Lower leg skin (tissue), 4 donors: ENCODE data around the gene MYO18A. TPM values are rescaled to one million over a fixed set of nuclear protein-coding genes. Genes with fewer than 3 reads are reported as not detected.

ENCODE experiments used
- DNase-seq, 2 donors: peaks; one replicate each; pipeline ENCODE4 v3.0.0-alpha.2; 2019; ENCODE audit warnings: low spot score in 2 of 2
- H3K4me3 ChIP-seq: fragments of 200-600 bp; sonication (generic); 2 replicates; pipeline ENCODE4 v1.5.1; 2017; ENCODE audit warnings: mild to moderate bottlenecking, low read depth; ENCODE audit not compliant: poor library complexity, severe bottlenecking
- CTCF ChIP-seq, 3 donors: fragments of 450-650 bp; IDR thresholded peaks; one replicate each; pipeline ENCODE4 v1.5.1; 2016; ENCODE audit warnings: antibody characterized with exemption in 3 of 3, mild to moderate bottlenecking in 3 of 3, moderate library complexity in 2 of 3
- POLR2A ChIP-seq, 2 donors: fragments of 450-650 bp; IDR thresholded peaks; one replicate each; pipeline ENCODE4 v1.6.1; 2016 to 2017; ENCODE audit warnings: antibody characterized with exemption in 2 of 2, mild to moderate bottlenecking in 1 of 2, moderate library complexity in 1 of 2
- WGBS, 2 donors: methylation state at CpG; one replicate each; pipeline ENCODE4 v1.1.5; 2018; 5-methylcytosine and 5-hydroxymethylcytosine counted together
- intact Hi-C: fragments of 100-400 bp; cut with DNase I; formaldehyde crosslinking; loops from one replicate; pipeline ENCODE4 v1.15.0; 2023; ENCODE audit warnings: low total_unique reads
- total RNA-seq, 4 donors: library from RNA; depleted of rRNA; stranded (reverse); fragments of >200 nt; gene quantifications; one replicate each; pipeline ENCODE4 v1.1.0, GENCODE V29; 2016

MYO18A gene
- total RNA-seq, 4 donors from 2014 or later = 87.3 to 123 (median 94.0) TPM

- intact Hi-C loops = no loop called here
- no peak overlapping the region for H3K4me3 ChIP-seq
- WGBS, 2 donors = 69 to 80% methylated on average over 4 of the region's 4 CpGs
- DNase-seq = no peak
- TF ChIP-seq POLR2A (IDR thresholded peaks at IDR 0.05) (no peak), CTCF (IDR thresholded peaks at IDR 0.05) (no peak)
Observed at GRCh38 chr17:29141514-29141876, 38.7 kb downstream of the MYO18A start.

- intact Hi-C loops = no loop called here
- 31 to 32% methylated on average over 15 of the region's 15 CpGs for WGBS, 2 donors
- H3K4me3 ChIP-seq = no peak overlapping the region
- DNase-seq = no peak
- TF ChIP-seq POLR2A (IDR thresholded peaks at IDR 0.05) (no peak), CTCF (IDR thresholded peaks at IDR 0.05) (no peak)
Observed at GRCh38 chr17:29140631-29141513, 39.3 kb downstream of the MYO18A start.

- intact Hi-C loops = no loop called here
- 1 to 3% methylated on average over 13 to 14 of the region's 14 CpGs for WGBS, 2 donors
- DNase-seq = peak; percentile 76 to 97
- no peak overlapping the region for H3K4me3 ChIP-seq
- TF ChIP-seq POLR2A (IDR thresholded peaks at IDR 0.05) (no peak), CTCF (IDR thresholded peaks at IDR 0.05) (no peak)
Observed at GRCh38 chr17:29140051-29140621, 40.1 kb downstream of the MYO18A start.

- WGBS, 2 donors = 31 to 42% methylated on average over 8 to 13 of the region's 13 CpGs
- TF ChIP-seq POLR2A (IDR thresholded peaks at IDR 0.05) (no peak), CTCF (IDR thresholded peaks at IDR 0.05) (no peak)
- H3K4me3 ChIP-seq = no peak overlapping the region
- no peak for DNase-seq
- intact Hi-C loops = no loop called here
Observed at GRCh38 chr17:29138971-29139691, 41.1 kb downstream of the MYO18A start.

- no peak overlapping the region for H3K4me3 ChIP-seq
- WGBS, 2 donors = 73 to 81% methylated on average over 13 of the region's 13 CpGs
- TF ChIP-seq CTCF (IDR thresholded peaks at IDR 0.05) (no peak), POLR2A (IDR thresholded peaks at IDR 0.05) (no peak)
- DNase-seq = no peak
- intact Hi-C loops = no loop called here
Observed at GRCh38 chr17:29138184-29138955, 41.8 kb downstream of the MYO18A start.
